Measurements from ENCODE around the gene AMPD1.

Gene AMPD1

GRCh38 chr1:114695430-114696058, at the start of gene AMPD1:
Gene AMPD1, minus strand, starts transcription at chr1:114695546. Its CDS starts 75 bp downstream, at chr1:114695471.
- Histone ChIP-seq H3K9me3 (replicated peaks; ENCODE audit: insufficient read depth, low read length) (no peaks in the 10 kb centered on the region), H3K36me3 (replicated peaks; ENCODE audit: insufficient read depth, low read length) (no peaks in the 10 kb centered on the region), H3F3A (ENCODE audit: insufficient read depth, low read length) (peaks cover 27% of the 10 kb centered on the region), H3K9me2 (replicated peaks; ENCODE audit: insufficient read depth, low read length) (no peaks in the 10 kb centered on the region), H3K27ac (ENCODE audit: low read length) (peak within 1 kb of the TSS; percentile 100), H3K27me3 (replicated peaks; ENCODE audit: insufficient read depth, low read length) (no peaks in the 10 kb centered on the region), H4K20me1 (ENCODE audit: insufficient read depth, low read length) (no peaks in the 10 kb centered on the region), H3K4me2 (ENCODE audit: low read depth, low read length) (peak within 1 kb of the TSS; percentile 78), H3K9ac (ENCODE audit: low read length) (peak within 1 kb of the TSS; percentile 95), H2AFZ (ENCODE audit: low read length) (no peak within 1 kb of the TSS), H3K4me3 (ENCODE audit: low read length) (peak within 1 kb of the TSS; percentile 59), H3K79me2 (ENCODE audit: low read length) (no peaks in the 10 kb centered on the region), H3K4me1 (ENCODE audit: low read length) (peaks cover 22% of the 10 kb centered on the region)
- peak; percentile 89 for DNase-seq
- TF ChIP-seq CTCF (IDR thresholded peaks at IDR 0.05; ENCODE audit: low read length) (no peak), EZH2 (optimal IDR thresholded peaks at IDR 0.05; ENCODE audit: low read depth, low read length) (no peak), EZH2phosphoT487 (IDR thresholded peaks at IDR 0.05; ENCODE audit: low read length) (no peak)

GRCh38 chr1:114741963-114742746, 46.8 kb upstream of the AMPD1 start:
- no peak overlapping the region for H3K4me3 ChIP-seq (ENCODE audit: low read length)
- DNase-seq: no peak
- no peak for TF ChIP-seq EZH2 (optimal IDR thresholded peaks at IDR 0.05; ENCODE audit: low read depth, low read length)
- no peak for TF ChIP-seq CTCF (IDR thresholded peaks at IDR 0.05; ENCODE audit: low read length)
- no peak for TF ChIP-seq EZH2phosphoT487 (IDR thresholded peaks at IDR 0.05; ENCODE audit: low read length)
- no peak overlapping the region for H3K9ac ChIP-seq (ENCODE audit: low read length)
- H3K4me2 ChIP-seq (ENCODE audit: low read depth, low read length): no peak overlapping the region
- no peaks in the 10 kb centered on the region for H3K9me3 ChIP-seq (replicated peaks; ENCODE audit: insufficient read depth, low read length)
- no peaks in the 10 kb centered on the region for H4K20me1 ChIP-seq (ENCODE audit: insufficient read depth, low read length)
- H3K36me3 ChIP-seq (replicated peaks; ENCODE audit: insufficient read depth, low read length): no peaks in the 10 kb centered on the region; the same call in 1 of the 2 replicates
- H3K4me1 ChIP-seq (ENCODE audit: low read length): no peaks in the 10 kb centered on the region
- H3K27ac ChIP-seq (ENCODE audit: low read length): no peak overlapping the region
- no peaks in the 10 kb centered on the region for H3K9me2 ChIP-seq (replicated peaks; ENCODE audit: insufficient read depth, low read length)
- peaks cover 84% of the 10 kb centered on the region for H3K79me2 ChIP-seq (ENCODE audit: low read length)
- H3K27me3 ChIP-seq (replicated peaks; ENCODE audit: insufficient read depth, low read length): no peaks in the 10 kb centered on the region
- H3F3A ChIP-seq (ENCODE audit: insufficient read depth, low read length): no peaks in the 10 kb centered on the region
- H2AFZ ChIP-seq (ENCODE audit: low read length): no peak overlapping the region

GRCh38 chr1:114740331-114740730, 45.0 kb upstream of the AMPD1 start:
- H3K27ac ChIP-seq (ENCODE audit: low read length): no peak overlapping the region
- H3K36me3 ChIP-seq (replicated peaks; ENCODE audit: insufficient read depth, low read length): no peaks in the 10 kb centered on the region; the same call in 1 of the 2 replicates
- no peaks in the 10 kb centered on the region for H3K4me1 ChIP-seq (ENCODE audit: low read length)
- H3F3A ChIP-seq (ENCODE audit: insufficient read depth, low read length): no peaks in the 10 kb centered on the region
- H3K79me2 ChIP-seq (ENCODE audit: low read length): peaks cover 75% of the 10 kb centered on the region
- no peak for DNase-seq
- H3K9me3 ChIP-seq (replicated peaks; ENCODE audit: insufficient read depth, low read length): no peaks in the 10 kb centered on the region
- TF ChIP-seq CTCF (IDR thresholded peaks at IDR 0.05; ENCODE audit: low read length) (no peak), EZH2 (optimal IDR thresholded peaks at IDR 0.05; ENCODE audit: low read depth, low read length) (no peak)
- no peak overlapping the region for H3K4me3 ChIP-seq (ENCODE audit: low read length)
- H2AFZ ChIP-seq (ENCODE audit: low read length): no peak overlapping the region
- H3K4me2 ChIP-seq (ENCODE audit: low read depth, low read length): no peak overlapping the region
- no peak overlapping the region for H3K9ac ChIP-seq (ENCODE audit: low read length)
- H3K9me2 ChIP-seq (replicated peaks; ENCODE audit: insufficient read depth, low read length): no peaks in the 10 kb centered on the region
- H4K20me1 ChIP-seq (ENCODE audit: insufficient read depth, low read length): no peaks in the 10 kb centered on the region
- H3K27me3 ChIP-seq (replicated peaks; ENCODE audit: insufficient read depth, low read length): no peaks in the 10 kb centered on the region
